ENCODE measurements around the gene CCDC88C.

The CCDC88C gene

DNA sequence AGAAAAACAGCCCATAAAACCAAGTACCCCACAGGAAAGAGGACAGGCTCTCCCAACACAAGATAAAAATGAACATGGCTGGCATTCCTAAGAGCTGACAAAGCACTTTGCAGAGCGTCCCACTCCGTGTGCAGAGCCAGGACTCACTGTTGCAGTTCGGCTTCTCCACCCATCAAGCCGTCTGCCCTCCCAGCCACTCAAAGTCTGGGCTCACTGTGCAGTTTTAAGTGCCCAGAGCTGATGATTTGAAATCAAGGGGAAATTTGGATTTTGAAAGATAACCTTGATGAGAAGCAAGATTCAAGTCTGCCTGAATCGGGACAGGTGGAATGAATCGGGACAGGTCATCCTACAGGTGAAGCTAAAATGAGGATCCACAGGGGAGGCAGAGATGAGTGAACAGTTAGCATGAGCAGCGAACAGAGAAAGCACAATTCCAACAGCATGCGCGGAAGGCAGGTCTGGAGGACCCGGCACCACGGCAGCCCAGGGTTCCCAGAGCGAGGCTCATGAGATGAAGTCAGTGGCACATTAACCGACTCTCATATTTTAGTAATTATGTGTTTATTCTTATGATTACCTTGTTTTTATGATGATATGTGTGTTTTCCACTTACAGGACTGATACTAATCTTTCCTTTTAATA lies 133.4 kb downstream of the CCDC88C start:
- H3K36me3 ChIP-seq (replicated peaks in 1 of 2; ENCODE audit: control insufficient read depth in 2 of 2, insufficient read depth in 2 of 2, low read length in 2 of 2): peaks cover 35 to 96% of the 10 kb centered on the region in 2 donors
- H3K14ac ChIP-seq (ENCODE audit: low read length): no peak overlapping the region
- no CpG with 5 or more reads among the region's 13 CpGs for WGBS, 2 donors (ENCODE audit: extremely low coverage in 2 of 2, insufficient read length in 2 of 2, insufficient replicate concordance in 1 of 2)
- H3K79me1 ChIP-seq (ENCODE audit: low read depth, low read length): no peaks in the 10 kb centered on the region
- H3K23ac ChIP-seq (ENCODE audit: low read depth, low read length, poor library complexity): no peak overlapping the region
- no peaks in the 10 kb centered on the region for H3K27me3 ChIP-seq (ENCODE audit: control insufficient read depth in 3 of 3, insufficient read depth in 3 of 3, low read depth in 1 of 3, low read length in 3 of 3)
- H4K8ac ChIP-seq (ENCODE audit: low read depth, low read length): no peak overlapping the region
- no peak overlapping the region for H2BK5ac ChIP-seq (ENCODE audit: low read length)
- H4K91ac ChIP-seq (ENCODE audit: low read depth, low read length, poor library complexity): no peak overlapping the region
- H3K4me1 ChIP-seq (ENCODE audit: control insufficient read depth in 2 of 2, insufficient read depth in 1 of 2, low read depth in 1 of 2, low read length in 2 of 2): peaks cover 0 to 2% of the 10 kb centered on the region in 2 donors
- H3K4ac ChIP-seq (ENCODE audit: low read length): no peak overlapping the region
- no peak overlapping the region for H3K4me3 ChIP-seq (ENCODE audit: low read length in 2 of 2)
- no peak overlapping the region for H3K18ac ChIP-seq (ENCODE audit: low read length)
- no peak overlapping the region for H3K9ac ChIP-seq (ENCODE audit: low read depth, low read length, poor library complexity)
- H2AK5ac ChIP-seq (ENCODE audit: low read depth, low read length): no peak overlapping the region
- H2BK120ac ChIP-seq (ENCODE audit: low read depth, low read length): no peak overlapping the region
- no peak overlapping the region for H3K27ac ChIP-seq (replicated peaks; ENCODE audit: low read length)
- H3K9me3 ChIP-seq (replicated peaks in 1 of 2; ENCODE audit: control insufficient read depth in 2 of 2, insufficient read depth in 1 of 2, low read depth in 1 of 2, low read length in 2 of 2): no peaks in the 10 kb centered on the region
- no peak for DNase-seq (ENCODE audit: low spot score)
- no peak overlapping the region for H3K4me2 ChIP-seq (ENCODE audit: insufficient read depth, low read length, poor library complexity, severe bottlenecking)
- no peak overlapping the region for H2BK15ac ChIP-seq (ENCODE audit: low read length)
- no peak overlapping the region for H2AFZ ChIP-seq (ENCODE audit: low read length)
- H2BK12ac ChIP-seq (ENCODE audit: low read length): no peak overlapping the region

GRCh38 chr14:91283666-91284065 lies 134.0 kb downstream of the CCDC88C start:
- Histone ChIP-seq H3K14ac (ENCODE audit: low read length) (no peak overlapping the region), H4K91ac (ENCODE audit: low read depth, low read length, poor library complexity) (no peak overlapping the region), H4K8ac (ENCODE audit: low read depth, low read length) (no peak overlapping the region), H2BK5ac (ENCODE audit: low read length) (no peak overlapping the region), H3K4ac (ENCODE audit: low read length) (no peak overlapping the region), H3K27ac (replicated peaks; ENCODE audit: low read length) (no peak overlapping the region), H2AK5ac (ENCODE audit: low read depth, low read length) (peak overlapping the region; percentile 11), H2BK120ac (ENCODE audit: low read depth, low read length) (no peak overlapping the region), H3K4me3 (ENCODE audit: low read length in 2 of 2) (no peak overlapping the region), H3K27me3 (ENCODE audit: control insufficient read depth in 3 of 3, insufficient read depth in 3 of 3, low read depth in 1 of 3, low read length in 3 of 3) (no peaks in the 10 kb centered on the region), H3K4me2 (ENCODE audit: insufficient read depth, low read length, poor library complexity, severe bottlenecking) (no peak overlapping the region), H3K9ac (ENCODE audit: low read depth, low read length, poor library complexity) (no peak overlapping the region), H3K18ac (ENCODE audit: low read length) (no peak overlapping the region), H2BK12ac (ENCODE audit: low read length) (no peak overlapping the region), H2BK15ac (ENCODE audit: low read length) (no peak overlapping the region), H3K9me3 (replicated peaks in 1 of 2; ENCODE audit: control insufficient read depth in 2 of 2, insufficient read depth in 1 of 2, low read depth in 1 of 2, low read length in 2 of 2) (no peaks in the 10 kb centered on the region), H3K36me3 (replicated peaks in 1 of 2; ENCODE audit: control insufficient read depth in 2 of 2, insufficient read depth in 2 of 2, low read length in 2 of 2) (peaks cover 36 to 97% of the 10 kb centered on the region in 2 donors), H3K79me1 (ENCODE audit: low read depth, low read length) (no peaks in the 10 kb centered on the region), H3K4me1 (ENCODE audit: control insufficient read depth in 2 of 2, insufficient read depth in 1 of 2, low read depth in 1 of 2, low read length in 2 of 2) (peaks cover 0 to 2% of the 10 kb centered on the region in 2 donors), H3K23ac (ENCODE audit: low read depth, low read length, poor library complexity) (no peak overlapping the region), H2AFZ (ENCODE audit: low read length) (no peak overlapping the region)
- DNase-seq (ENCODE audit: low spot score): no peak
- WGBS, 2 donors (ENCODE audit: extremely low coverage in 2 of 2, insufficient read length in 2 of 2, insufficient replicate concordance in 1 of 2): no CpG with 5 or more reads among the region's 4 CpGs

DNA sequence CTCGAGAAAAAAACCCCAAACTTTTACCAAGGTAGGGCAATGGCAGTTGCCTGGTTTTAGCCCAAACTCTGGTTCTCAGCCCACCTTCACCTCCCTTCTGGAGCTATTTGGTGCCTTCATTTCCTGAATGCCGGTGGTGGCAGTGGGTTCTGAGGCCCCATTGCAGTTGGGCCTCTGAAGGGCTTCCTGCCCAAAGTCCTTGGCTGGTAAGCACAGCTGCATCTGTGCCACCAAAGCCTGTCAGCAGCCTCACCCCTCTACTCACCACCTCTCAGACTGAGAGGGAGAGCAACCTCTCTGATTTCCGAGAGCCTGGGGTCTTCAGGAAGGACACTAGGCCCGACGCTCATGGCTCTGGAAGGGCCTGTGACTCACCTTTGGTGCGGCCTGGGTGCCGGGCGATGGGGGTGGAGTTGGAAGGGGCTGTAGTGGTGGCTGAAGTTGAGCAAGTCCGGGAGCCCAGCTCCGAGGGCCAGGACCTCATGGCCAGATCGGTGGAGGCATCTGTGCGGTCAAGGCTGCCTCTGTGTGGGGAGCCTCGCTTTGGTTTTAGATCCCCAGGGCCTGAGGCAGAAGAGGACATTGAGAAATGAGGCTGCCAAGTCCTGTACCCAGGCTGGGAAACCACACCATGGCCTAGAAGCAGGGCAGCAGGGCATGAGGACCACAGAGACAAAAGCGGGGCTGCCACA lies 134.5 kb downstream of the CCDC88C start:
- 100% methylated on average over 1 of the region's 14 CpGs for WGBS, 2 donors (ENCODE audit: extremely low coverage in 2 of 2, insufficient read length in 2 of 2, insufficient replicate concordance in 1 of 2)
- Histone ChIP-seq H3K9ac (ENCODE audit: low read depth, low read length, poor library complexity) (peak overlapping the region; percentile 21), H3K4ac (ENCODE audit: low read length) (no peak overlapping the region), H3K18ac (ENCODE audit: low read length) (peak overlapping the region; percentile 81), H3K4me3 (ENCODE audit: low read length in 2 of 2) (no peak overlapping the region), H3K23ac (ENCODE audit: low read depth, low read length, poor library complexity) (no peak overlapping the region), H2AFZ (ENCODE audit: low read length) (no peak overlapping the region), H3K79me1 (ENCODE audit: low read depth, low read length) (no peaks in the 10 kb centered on the region), H2BK15ac (ENCODE audit: low read length) (no peak overlapping the region), H2BK120ac (ENCODE audit: low read depth, low read length) (no peak overlapping the region), H3K4me2 (ENCODE audit: insufficient read depth, low read length, poor library complexity, severe bottlenecking) (no peak overlapping the region), H3K27ac (replicated peaks; ENCODE audit: low read length) (no peak overlapping the region), H3K9me3 (replicated peaks in 1 of 2; ENCODE audit: control insufficient read depth in 2 of 2, insufficient read depth in 1 of 2, low read depth in 1 of 2, low read length in 2 of 2) (no peaks in the 10 kb centered on the region), H4K8ac (ENCODE audit: low read depth, low read length) (no peak overlapping the region), H4K91ac (ENCODE audit: low read depth, low read length, poor library complexity) (no peak overlapping the region), H2BK5ac (ENCODE audit: low read length) (no peak overlapping the region), H2BK12ac (ENCODE audit: low read length) (no peak overlapping the region), H3K36me3 (replicated peaks in 1 of 2; ENCODE audit: control insufficient read depth in 2 of 2, insufficient read depth in 2 of 2, low read length in 2 of 2) (peaks cover 37 to 99% of the 10 kb centered on the region in 2 donors), H2AK5ac (ENCODE audit: low read depth, low read length) (peak overlapping the region; percentile 11), H3K4me1 (ENCODE audit: control insufficient read depth in 2 of 2, insufficient read depth in 1 of 2, low read depth in 1 of 2, low read length in 2 of 2) (peaks cover 0 to 2% of the 10 kb centered on the region in 2 donors), H3K27me3 (ENCODE audit: control insufficient read depth in 3 of 3, insufficient read depth in 3 of 3, low read depth in 1 of 3, low read length in 3 of 3) (no peaks in the 10 kb centered on the region), H3K14ac (ENCODE audit: low read length) (no peak overlapping the region)
- no peak for DNase-seq (ENCODE audit: low spot score)

GRCh38 chr14:91281346-91281745 lies 136.3 kb downstream of the CCDC88C start:
- no peak overlapping the region for H3K27ac ChIP-seq (replicated peaks; ENCODE audit: low read length)
- no peaks in the 10 kb centered on the region for H3K79me1 ChIP-seq (ENCODE audit: low read depth, low read length)
- no peaks in the 10 kb centered on the region for H3K9me3 ChIP-seq (replicated peaks in 1 of 2; ENCODE audit: control insufficient read depth in 2 of 2, insufficient read depth in 1 of 2, low read depth in 1 of 2, low read length in 2 of 2)
- no peak overlapping the region for H3K4ac ChIP-seq (ENCODE audit: low read length)
- no peak overlapping the region for H2BK120ac ChIP-seq (ENCODE audit: low read depth, low read length)
- H3K4me1 ChIP-seq (ENCODE audit: control insufficient read depth in 2 of 2, insufficient read depth in 1 of 2, low read depth in 1 of 2, low read length in 2 of 2): peaks cover 0 to 2% of the 10 kb centered on the region in 2 donors
- no peak overlapping the region for H2AK5ac ChIP-seq (ENCODE audit: low read depth, low read length)
- H3K27me3 ChIP-seq (ENCODE audit: control insufficient read depth in 3 of 3, insufficient read depth in 3 of 3, low read depth in 1 of 3, low read length in 3 of 3): no peaks in the 10 kb centered on the region
- H3K36me3 ChIP-seq (replicated peaks in 1 of 2; ENCODE audit: control insufficient read depth in 2 of 2, insufficient read depth in 2 of 2, low read length in 2 of 2): peaks cover 46 to 100% of the 10 kb centered on the region in 2 donors
- no peak overlapping the region for H3K4me3 ChIP-seq (ENCODE audit: low read length in 2 of 2)
- H3K18ac ChIP-seq (ENCODE audit: low read length): no peak overlapping the region
- no peak overlapping the region for H3K9ac ChIP-seq (ENCODE audit: low read depth, low read length, poor library complexity)
- no peak overlapping the region for H3K4me2 ChIP-seq (ENCODE audit: insufficient read depth, low read length, poor library complexity, severe bottlenecking)
- no peak overlapping the region for H4K8ac ChIP-seq (ENCODE audit: low read depth, low read length)
- no peak overlapping the region for H2BK12ac ChIP-seq (ENCODE audit: low read length)
- no peak overlapping the region for H2AFZ ChIP-seq (ENCODE audit: low read length)
- H2BK5ac ChIP-seq (ENCODE audit: low read length): no peak overlapping the region
- H2BK15ac ChIP-seq (ENCODE audit: low read length): no peak overlapping the region
- H3K14ac ChIP-seq (ENCODE audit: low read length): no peak overlapping the region
- H3K23ac ChIP-seq (ENCODE audit: low read depth, low read length, poor library complexity): no peak overlapping the region
- no peak for DNase-seq (ENCODE audit: low spot score)
- no CpG with 5 or more reads among the region's 9 CpGs for WGBS, 2 donors (ENCODE audit: extremely low coverage in 2 of 2, insufficient read length in 2 of 2, insufficient replicate concordance in 1 of 2)
- no peak overlapping the region for H4K91ac ChIP-seq (ENCODE audit: low read depth, low read length, poor library complexity)

All from neuronal stem cell (in vitro differentiated cells).